SH-SY5Y (cell line): ENCODE data around the gene EPGN.

Experiments
- GATA2 ChIP-seq: IDR thresholded peaks from 2 replicates; pipeline ENCODE4 v1.6.1; 2011; ENCODE audit warnings: mild to moderate bottlenecking, low read depth, low read length
- GATA3 ChIP-seq: IDR thresholded peaks from 2 replicates; pipeline ENCODE4 v1.6.1; 2011; ENCODE audit warnings: low read depth, mild to moderate bottlenecking, low read length, moderate library complexity

DNA sequence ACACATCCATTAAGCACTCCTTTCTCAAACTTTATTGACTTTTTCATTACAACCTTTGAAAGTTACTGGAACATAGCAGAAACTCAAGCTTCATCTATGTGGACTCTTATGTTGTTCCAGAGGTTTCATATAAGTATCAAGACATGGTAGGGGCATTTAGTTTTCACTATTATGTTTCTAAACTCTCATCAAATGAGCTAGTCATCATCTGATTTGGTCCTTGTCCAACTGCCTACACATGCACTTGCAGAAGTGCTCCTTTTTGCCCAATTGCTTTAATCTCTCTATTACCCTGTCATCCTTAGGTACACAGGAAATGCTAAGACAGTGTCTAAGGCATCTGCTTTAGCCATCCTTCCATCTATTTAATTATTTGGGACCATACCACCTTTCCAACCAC is 42.2 kb upstream of the EPGN start:
- TF ChIP-seq GATA2 (no peak), GATA3 (no peak)
